Keratinocyte (primary cell): ENCODE results near the gene MYO1E. TPM values are rescaled to one million over a fixed set of nuclear protein-coding genes. Genes with fewer than 3 reads are reported as not detected.

Experiments
- DNase-seq: peaks from one replicate; pipeline ENCODE4 v3.0.0-alpha.2; 2011; ENCODE audit warnings: low read depth, missing footprints, low spot score
- FAIRE-seq: peaks from 2 replicates; lab custom pipeline; 2011; peaks lifted over from hg19 to GRCh38; lab: Jason Lieb, UNC
- H2AFZ ChIP-seq: 2 replicates; pipeline ENCODE4 v1.6.0; 2012; ENCODE audit warnings: low read length, control low read depth, inconsistent platforms; ENCODE audit not compliant: control insufficient read depth
- H3K27ac ChIP-seq: 2 replicates; pipeline ENCODE4 v1.5.1; 2011; ENCODE audit warnings: low read length; ENCODE audit not compliant: control insufficient read depth, insufficient read depth
- H3K27me3 ChIP-seq: 3 replicates; pipeline ENCODE4 v1.6.0; 2011; ENCODE audit warnings: low read length; ENCODE audit not compliant: control insufficient read depth, insufficient read depth; ENCODE audit errors: extremely low read depth
- H3K36me3 ChIP-seq, 2 experiments: 2 replicates in 1 of 2; 3 replicates in 1 of 2; pipeline ENCODE4 v1.5.1; 2011; ENCODE audit warnings: low read length in 2 of 2, mild to moderate bottlenecking in 1 of 2; ENCODE audit not compliant: control insufficient read depth in 2 of 2, insufficient read depth in 2 of 2; ENCODE audit errors: extremely low read depth in 1 of 2
- H3K4me1 ChIP-seq: 3 replicates; pipeline ENCODE4 v1.5.1; 2011; ENCODE audit warnings: low read length; ENCODE audit not compliant: control insufficient read depth, insufficient read depth; ENCODE audit errors: extremely low read depth
- H3K4me2 ChIP-seq: 3 replicates; pipeline ENCODE4 v1.6.0; 2011; ENCODE audit warnings: low read depth, low read length; ENCODE audit not compliant: control insufficient read depth, insufficient read depth; ENCODE audit errors: extremely low read depth
- H3K4me3 ChIP-seq, 3 experiments: fragments of 200-600 bp in 1 of 3; sonication (generic) in 1 of 3; 2 replicates in 2 of 3; 3 replicates in 1 of 3; pipeline ENCODE4 v1.5.1; 2011 to 2016; ENCODE audit warnings: low read length in 3 of 3, mild to moderate bottlenecking in 3 of 3, control low read depth in 2 of 3, inconsistent platforms in 1 of 3, low read depth in 1 of 3, mixed read lengths in 1 of 3, mixed run types in 1 of 3, moderate library complexity in 1 of 3; ENCODE audit not compliant: control insufficient read depth in 2 of 3, insufficient read depth in 2 of 3; ENCODE audit errors: extremely low read depth in 1 of 3
- H3K79me2 ChIP-seq: 2 replicates; pipeline ENCODE4 v1.6.0; 2012; ENCODE audit warnings: low read length; ENCODE audit not compliant: control insufficient read depth, insufficient read depth
- H3K9ac ChIP-seq: 3 replicates; pipeline ENCODE4 v1.6.0; 2011; ENCODE audit warnings: low read length; ENCODE audit not compliant: control insufficient read depth, insufficient read depth; ENCODE audit errors: extremely low read depth
- H3K9me1 ChIP-seq: 3 replicates; pipeline ENCODE4 v1.6.0; 2011; ENCODE audit warnings: low read length; ENCODE audit not compliant: control insufficient read depth, insufficient read depth; ENCODE audit errors: extremely low read depth
- H3K9me3 ChIP-seq: 2 replicates; pipeline ENCODE4 v1.5.1; 2012; ENCODE audit warnings: low read depth, low read length; ENCODE audit not compliant: control insufficient read depth
- H4K20me1 ChIP-seq: 3 replicates; pipeline ENCODE4 v1.6.0; 2011; ENCODE audit warnings: low read length; ENCODE audit not compliant: control insufficient read depth, insufficient read depth; ENCODE audit errors: extremely low read depth
- CTCF ChIP-seq, 3 experiments: IDR thresholded peaks in 1 of 3; conservative IDR thresholded peaks in 1 of 3; optimal IDR thresholded peaks in 1 of 3; 2 replicates in 2 of 3; 3 replicates in 1 of 3; pipeline versions ENCODE3 to v1.5.1; 2011; ENCODE audit warnings: low read length in 3 of 3, mild to moderate bottlenecking in 3 of 3, moderate library complexity in 2 of 3, control low read depth in 1 of 3, inconsistent platforms in 1 of 3; ENCODE audit not compliant: insufficient read depth in 2 of 3; ENCODE audit errors: extremely low read depth in 1 of 3
- EZH2 ChIP-seq: IDR thresholded peaks from one replicate; pipeline ENCODE4 v1.6.1; 2012; ENCODE audit warnings: inconsistent platforms, mild to moderate bottlenecking, low read length, moderate library complexity
- dilution Hi-C: fragments of 300-500 bp; cut with MboI; formaldehyde crosslinking; loops from one replicate; pipeline ENCODE4 v1.7.0; 2020; ENCODE audit warnings: low sequenced_read_pairs; ENCODE audit not compliant: extremely low pct_ligation_motif_present
- polyA plus RNA-seq, 5 experiments: library from polyadenylated mRNA; depleted of rRNA in 3 of 5; stranded (reverse) in 3 of 5; stranded (forward) in 1 of 5; unstranded in 1 of 5; fragments of >200 nt; gene quantifications; 1 replicate in 1 of 5; 2 replicates in 3 of 5; 3 replicates in 1 of 5; pipeline versions ENCODE4 v1.2.1 to v1.2.3, GENCODE V29; 2011 to 2012; ENCODE audit warnings: missing spikeins in 2 of 5, low read depth in 1 of 5, low replicate concordance in 1 of 5

The MYO1E gene
- polyA plus RNA-seq, 1 donor (not counting 4 experiments of a cell fraction or from before 2014, with no cell fraction given) = 213 TPM

GRCh38 chr15:59221511-59222505 is 150.9 kb downstream of the MYO1E start:
- no peak overlapping the region for H3K4me2 ChIP-seq
- H2AFZ ChIP-seq = no peak overlapping the region
- no peaks in the 10 kb centered on the region for H3K27me3 ChIP-seq
- peaks cover 3% of the 10 kb centered on the region for H3K9me1 ChIP-seq
- no peaks in the 10 kb centered on the region for H3K9me3 ChIP-seq
- H4K20me1 ChIP-seq = no peaks in the 10 kb centered on the region
- no peak overlapping the region for H3K9ac ChIP-seq
- TF ChIP-seq CTCF (optimal IDR thresholded peaks at IDR 0.05 in 1 of 3, IDR thresholded peaks at IDR 0.05 in 1 of 3, conservative IDR thresholded peaks at IDR 0.05 in 1 of 3; ENCODE audit: extremely low read depth in 1 of 3, insufficient read depth in 2 of 3, low read length in 3 of 3) = no peak
- TF ChIP-seq EZH2 = no peak
- dilution Hi-C loops = no loop called here
- H3K4me1 ChIP-seq = no peaks in the 10 kb centered on the region
- H3K27ac ChIP-seq = no peak overlapping the region
- DNase-seq (no peak), FAIRE-seq (no peak)
- no peaks in the 10 kb centered on the region for H3K79me2 ChIP-seq
- no peak overlapping the region for H3K4me3 ChIP-seq
- peaks cover 40 to 54% of the 10 kb centered on the region in 2 experiments for H3K36me3 ChIP-seq

- H3K4me2 ChIP-seq = no peak overlapping the region
- no peaks in the 10 kb centered on the region for H3K9me1 ChIP-seq
- H4K20me1 ChIP-seq = no peaks in the 10 kb centered on the region
- no peaks in the 10 kb centered on the region for H3K9me3 ChIP-seq
- H3K79me2 ChIP-seq = no peaks in the 10 kb centered on the region
- peaks cover 37 to 40% of the 10 kb centered on the region in 2 experiments for H3K36me3 ChIP-seq
- H3K9ac ChIP-seq = no peak overlapping the region
- no peaks in the 10 kb centered on the region for H3K4me1 ChIP-seq
- dilution Hi-C loops = no loop called here
- no peak overlapping the region for H2AFZ ChIP-seq
- H3K27me3 ChIP-seq = no peaks in the 10 kb centered on the region
- FAIRE-seq = no peak
- no peak overlapping the region for H3K4me3 ChIP-seq
- H3K27ac ChIP-seq = no peak overlapping the region
- TF ChIP-seq EZH2 (no peak), CTCF (optimal IDR thresholded peaks at IDR 0.05 in 1 of 3, IDR thresholded peaks at IDR 0.05 in 1 of 3, conservative IDR thresholded peaks at IDR 0.05 in 1 of 3; ENCODE audit: extremely low read depth in 1 of 3, insufficient read depth in 2 of 3, low read length in 3 of 3) (no peak)
- DNase-seq = no peak
Observed at GRCh38 chr15:59218710-59219109, 154.0 kb downstream of the MYO1E start.
